ENCODE results near the gene STK4.

DNA sequence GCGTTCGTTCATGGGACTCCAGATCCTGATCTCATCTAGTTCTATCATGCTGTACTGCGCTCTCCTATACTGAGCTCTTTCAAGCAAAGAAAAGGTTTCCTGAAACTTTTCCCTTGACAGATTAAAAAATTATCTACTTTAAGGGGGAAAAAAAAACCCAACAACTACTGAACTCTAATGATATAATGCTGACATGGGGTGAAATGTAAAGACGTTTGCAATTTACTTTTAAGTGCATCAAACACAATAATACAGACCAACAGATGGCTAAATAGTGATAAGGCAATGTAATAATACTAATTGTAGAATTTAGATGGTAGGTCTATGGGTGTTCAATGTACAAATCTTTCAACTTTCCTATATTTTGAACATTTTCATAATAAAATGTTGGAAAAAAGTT, 22.5 kb upstream of the STK4 start:
- TF ChIP-seq, protein P1, sequence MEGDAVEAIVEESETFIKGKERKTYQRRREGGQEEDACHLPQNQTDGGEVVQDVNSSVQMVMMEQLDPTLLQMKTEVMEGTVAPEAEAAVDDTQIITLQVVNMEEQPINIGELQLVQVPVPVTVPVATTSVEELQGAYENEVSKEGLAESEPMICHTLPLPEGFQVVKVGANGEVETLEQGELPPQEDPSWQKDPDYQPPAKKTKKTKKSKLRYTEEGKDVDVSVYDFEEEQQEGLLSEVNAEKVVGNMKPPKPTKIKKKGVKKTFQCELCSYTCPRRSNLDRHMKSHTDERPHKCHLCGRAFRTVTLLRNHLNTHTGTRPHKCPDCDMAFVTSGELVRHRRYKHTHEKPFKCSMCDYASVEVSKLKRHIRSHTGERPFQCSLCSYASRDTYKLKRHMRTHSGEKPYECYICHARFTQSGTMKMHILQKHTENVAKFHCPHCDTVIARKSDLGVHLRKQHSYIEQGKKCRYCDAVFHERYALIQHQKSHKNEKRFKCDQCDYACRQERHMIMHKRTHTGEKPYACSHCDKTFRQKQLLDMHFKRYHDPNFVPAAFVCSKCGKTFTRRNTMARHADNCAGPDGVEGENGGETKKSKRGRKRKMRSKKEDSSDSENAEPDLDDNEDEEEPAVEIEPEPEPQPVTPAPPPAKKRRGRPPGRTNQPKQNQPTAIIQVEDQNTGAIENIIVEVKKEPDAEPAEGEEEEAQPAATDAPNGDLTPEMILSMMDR (conservative IDR thresholded peaks at IDR 0.05 in 1 of 2, IDR thresholded peaks at IDR 0.05 in 1 of 2; ENCODE audit: extremely low read depth in 1 of 2, insufficient read depth in 1 of 2, low read depth in 1 of 2, low read length in 2 of 2): no peak
- TF ChIP-seq EZH2 (IDR thresholded peaks at IDR 0.05; ENCODE audit: borderline replicate concordance, low read length): no peak

All from mammary epithelial cell (primary cell).